Measurements from ENCODE around the gene IFITM1. TPM values are rescaled to one million over a fixed set of nuclear protein-coding genes. Genes with fewer than 3 reads are reported as not detected.
"Not testable (repeated sequence)": the region's sequence is repeated elsewhere in the genome, so short reads cannot be mapped to it uniquely, and the experiment has no call there.

The IFITM1 gene
- polyA plus RNA-seq, 1 donor (not counting 4 experiments of a cell fraction or from before 2014, with no cell fraction given): 333 TPM

GRCh38 chr11:346529-346928 is 32.7 kb downstream of the IFITM1 start:
- Histone ChIP-seq H3K9ac (ENCODE audit: control insufficient read depth, extremely low read depth, insufficient read depth, low read length) (no peak overlapping the region), H3K4me3 (ENCODE audit: control insufficient read depth in 2 of 3, extremely low read depth in 1 of 3, insufficient read depth in 2 of 3, low read depth in 1 of 3, low read length in 3 of 3) (no peak overlapping the region), H3K27ac (ENCODE audit: control insufficient read depth, insufficient read depth, low read length) (no peak overlapping the region), H3K4me1 (ENCODE audit: control insufficient read depth, extremely low read depth, insufficient read depth, low read length) (peaks cover 17% of the 10 kb centered on the region), H2AFZ (ENCODE audit: control insufficient read depth, low read length) (no peak overlapping the region), H3K36me3 (ENCODE audit: control insufficient read depth in 2 of 2, extremely low read depth in 1 of 2, insufficient read depth in 2 of 2, low read length in 2 of 2) (no peaks in the 10 kb centered on the region), H3K79me2 (ENCODE audit: control insufficient read depth, insufficient read depth, low read length) (no peaks in the 10 kb centered on the region), H3K9me3 (ENCODE audit: control insufficient read depth, low read depth, low read length) (no peaks in the 10 kb centered on the region), H4K20me1 (ENCODE audit: control insufficient read depth, extremely low read depth, insufficient read depth, low read length) (no peaks in the 10 kb centered on the region), H3K4me2 (ENCODE audit: control insufficient read depth, extremely low read depth, insufficient read depth, low read depth, low read length) (no peak overlapping the region), H3K27me3 (ENCODE audit: control insufficient read depth, extremely low read depth, insufficient read depth, low read length) (no peaks in the 10 kb centered on the region), H3K9me1 (ENCODE audit: control insufficient read depth, extremely low read depth, insufficient read depth, low read length) (no peaks in the 10 kb centered on the region)
- dilution Hi-C loops (cut with MboI; ENCODE audit: extremely low pct_ligation_motif_present, low sequenced_read_pairs): no loop called here
- DNase-seq (ENCODE audit: low read depth, low spot score) (no peak), FAIRE-seq (no peak)
- no peak for TF ChIP-seq CTCF (optimal IDR thresholded peaks at IDR 0.05 in 1 of 3, IDR thresholded peaks at IDR 0.05 in 1 of 3, conservative IDR thresholded peaks at IDR 0.05 in 1 of 3; ENCODE audit: extremely low read depth in 1 of 3, insufficient read depth in 2 of 3, low read length in 3 of 3)
- no peak for TF ChIP-seq EZH2 (IDR thresholded peaks at IDR 0.05; ENCODE audit: low read length)

GRCh38 chr11:349270-349954 is 35.6 kb downstream of the IFITM1 start:
- H2AFZ ChIP-seq (ENCODE audit: control insufficient read depth, low read length); H3K79me2 ChIP-seq (ENCODE audit: control insufficient read depth, insufficient read depth, low read length); dilution Hi-C loops (cut with MboI; ENCODE audit: extremely low pct_ligation_motif_present, low sequenced_read_pairs); H3K9me1 ChIP-seq (ENCODE audit: control insufficient read depth, extremely low read depth, insufficient read depth, low read length); H4K20me1 ChIP-seq (ENCODE audit: control insufficient read depth, extremely low read depth, insufficient read depth, low read length); DNase-seq (ENCODE audit: low read depth, low spot score); H3K9ac ChIP-seq (ENCODE audit: control insufficient read depth, extremely low read depth, insufficient read depth, low read length); H3K4me2 ChIP-seq (ENCODE audit: control insufficient read depth, extremely low read depth, insufficient read depth, low read depth, low read length); H3K27me3 ChIP-seq (ENCODE audit: control insufficient read depth, extremely low read depth, insufficient read depth, low read length); H3K27ac ChIP-seq (ENCODE audit: control insufficient read depth, insufficient read depth, low read length); H3K4me3 ChIP-seq (ENCODE audit: control insufficient read depth in 2 of 3, extremely low read depth in 1 of 3, insufficient read depth in 2 of 3, low read depth in 1 of 3, low read length in 3 of 3); H3K9me3 ChIP-seq (ENCODE audit: control insufficient read depth, low read depth, low read length); FAIRE-seq; H3K36me3 ChIP-seq (ENCODE audit: control insufficient read depth in 2 of 2, extremely low read depth in 1 of 2, insufficient read depth in 2 of 2, low read length in 2 of 2): not testable (repeated sequence)
- H3K4me1 ChIP-seq (ENCODE audit: control insufficient read depth, extremely low read depth, insufficient read depth, low read length): peaks cover 17% of the 10 kb centered on the region

GRCh38 chr11:350033-350722 is 36.3 kb downstream of the IFITM1 start:
- Histone ChIP-seq H3K27ac (ENCODE audit: control insufficient read depth, insufficient read depth, low read length) (peak overlapping the region; percentile 48), H3K9ac (ENCODE audit: control insufficient read depth, extremely low read depth, insufficient read depth, low read length) (peak overlapping the region; percentile 63), H3K4me1 (ENCODE audit: control insufficient read depth, extremely low read depth, insufficient read depth, low read length) (peaks cover 19% of the 10 kb centered on the region), H3K4me2 (ENCODE audit: control insufficient read depth, extremely low read depth, insufficient read depth, low read depth, low read length) (peak overlapping the region; percentile 90), H2AFZ (ENCODE audit: control insufficient read depth, low read length) (peak overlapping the region; percentile 90), H3K4me3 (ENCODE audit: control insufficient read depth in 2 of 3, extremely low read depth in 1 of 3, insufficient read depth in 2 of 3, low read depth in 1 of 3, low read length in 3 of 3) (peak overlapping the region in 2 of 3 experiments; percentile 15 to 53)
- H3K9me1 ChIP-seq (ENCODE audit: control insufficient read depth, extremely low read depth, insufficient read depth, low read length); H4K20me1 ChIP-seq (ENCODE audit: control insufficient read depth, extremely low read depth, insufficient read depth, low read length); H3K79me2 ChIP-seq (ENCODE audit: control insufficient read depth, insufficient read depth, low read length); H3K9me3 ChIP-seq (ENCODE audit: control insufficient read depth, low read depth, low read length); H3K36me3 ChIP-seq (ENCODE audit: control insufficient read depth in 2 of 2, extremely low read depth in 1 of 2, insufficient read depth in 2 of 2, low read length in 2 of 2); dilution Hi-C loops (cut with MboI; ENCODE audit: extremely low pct_ligation_motif_present, low sequenced_read_pairs); H3K27me3 ChIP-seq (ENCODE audit: control insufficient read depth, extremely low read depth, insufficient read depth, low read length); FAIRE-seq; DNase-seq (ENCODE audit: low read depth, low spot score): not testable (repeated sequence)

All from keratinocyte (primary cell).